Epidermal melanocyte (primary cell): Measurements from ENCODE around the gene LSM10.
A peak's percentile ranks its signal among the peaks of the same experiment; 100 is the strongest.

Experiments used
- DNase-seq: peaks from one replicate; pipeline ENCODE4 v3.0.0; 2011; ENCODE audit warnings: low spot score; ENCODE audit not compliant: insufficient read length

Gene LSM10

GRCh38 chr1:36383240-36383639 lies 14.5 kb downstream of the LSM10 start:
- DNase-seq: no peak

GRCh38 chr1:36382669-36383068 lies 15.0 kb downstream of the LSM10 start:
- no peak for DNase-seq

GRCh38 chr1:36382231-36382630 lies 15.5 kb downstream of the LSM10 start:
- no peak for DNase-seq

- DNase-seq: no peak
These were observed 16.3 kb downstream of the LSM10 start for GRCh38 chr1:36381405-36381804.

GRCh38 chr1:36380782-36381181 lies 16.9 kb downstream of the LSM10 start:
- DNase-seq: no peak

GRCh38 chr1:36380143-36380619 lies 17.5 kb downstream of the LSM10 start:
- DNase-seq: no peak

- DNase-seq: no peak
These were observed 19.8 kb downstream of the LSM10 start for GRCh38 chr1:36377791-36378492.

GRCh38 chr1:36372617-36373016 lies 25.1 kb downstream of the LSM10 start:
- no peak for DNase-seq

- DNase-seq: peak; percentile 76
These were observed 28.4 kb downstream of the LSM10 start for GRCh38 chr1:36369061-36369861.

- DNase-seq: no peak
These were observed 29.9 kb downstream of the LSM10 start for GRCh38 chr1:36367798-36368197.

GRCh38 chr1:36367066-36367465 lies 30.6 kb downstream of the LSM10 start:
- no peak for DNase-seq

- DNase-seq: no peak
These were observed 31.5 kb downstream of the LSM10 start for GRCh38 chr1:36366091-36366661.

GRCh38 chr1:36365381-36365780 lies 32.3 kb downstream of the LSM10 start:
- DNase-seq: no peak

- DNase-seq: no peak
These were observed 37.7 kb downstream of the LSM10 start for GRCh38 chr1:36359911-36360550.

GRCh38 chr1:36359383-36359782 lies 38.3 kb downstream of the LSM10 start:
- DNase-seq: no peak

- no peak for DNase-seq
These were observed 39.1 kb downstream of the LSM10 start for GRCh38 chr1:36358514-36359084.

GRCh38 chr1:36355811-36356210 lies 41.9 kb downstream of the LSM10 start:
- no peak for DNase-seq

GRCh38 chr1:36354486-36354885 lies 43.2 kb downstream of the LSM10 start:
- no peak for DNase-seq

GRCh38 chr1:36352910-36353878 lies 44.5 kb downstream of the LSM10 start:
- DNase-seq: no peak
